Upper lobe of right lung (tissue), 1 donor: ENCODE measurements around the gene NHSL2. TPM values are rescaled to one million over a fixed set of nuclear protein-coding genes. Genes with fewer than 3 reads are reported as not detected.

Experiments
- ATAC-seq: fragments of 200-7000 bp; cut with Tn5 transposase; one replicate; pipeline ENCODE4 v1.9.1; 2020; ENCODE audit warnings: mild to moderate bottlenecking, moderate library complexity
- DNase-seq: peaks from one replicate; pipeline ENCODE4 v3.0.0-alpha.2; 2020
- H3K27ac ChIP-seq: fragments of 200-600 bp; one replicate; pipeline ENCODE4 v1.8.0; 2022
- H3K27me3 ChIP-seq: fragments of 200-600 bp; one replicate; pipeline ENCODE4 v1.8.0; 2022; ENCODE audit warnings: mild to moderate bottlenecking
- H3K36me3 ChIP-seq: fragments of 200-600 bp; one replicate; pipeline ENCODE4 v1.8.0; 2022
- H3K4me1 ChIP-seq: fragments of 200-600 bp; one replicate; pipeline ENCODE4 v1.8.0; 2022
- H3K4me3 ChIP-seq: fragments of 200-600 bp; one replicate; pipeline ENCODE4 v1.8.0; 2022; ENCODE audit warnings: mild to moderate bottlenecking
- H3K9me3 ChIP-seq: fragments of 200-600 bp; one replicate; pipeline ENCODE4 v1.8.0; 2022
- intact Hi-C: fragments of 100-400 bp; cut with DNase I; formaldehyde crosslinking; loops from one replicate; pipeline ENCODE4 v1.11.0; 2022
- total RNA-seq: library from RNA; stranded (reverse); fragmentation: NEBNext Ultra II Directional; extraction: Animal tissue kit (Norgen Biotek cat#: 25700); gene quantifications from one replicate; pipeline ENCODE4 v1.2.1, GENCODE V29; 2021
- TF ChIP-seq, protein P1 (sequence below): fragments of 200-600 bp; IDR thresholded peaks from one replicate; pipeline ENCODE4 v1.8.0; 2022; ENCODE audit warnings: antibody characterized with exemption
- donor health status: DM: no; HTN: yes; CAD: no; lungs with severe emphysema.

NHSL2 gene
- total RNA-seq, 1 donor from 2014 or later: 17.3 TPM

DNA sequence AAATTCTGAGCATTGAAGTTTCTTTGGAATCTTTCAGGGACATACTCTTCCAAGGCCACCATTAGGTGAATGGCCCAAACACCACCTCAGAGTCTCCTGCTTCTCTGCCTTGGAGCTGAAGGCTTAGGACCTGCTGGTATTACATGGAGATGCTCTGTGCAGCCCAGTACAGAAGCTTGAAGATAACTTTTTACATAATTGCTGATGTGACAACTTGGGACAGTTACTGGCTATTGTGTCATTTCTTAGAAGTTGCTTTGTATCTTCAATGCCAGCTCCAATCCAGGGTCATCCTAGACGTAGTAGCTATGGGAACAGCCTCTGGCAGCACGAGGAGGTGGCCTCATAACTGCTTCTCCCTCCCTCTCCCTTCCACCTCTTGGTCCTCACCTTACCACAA lies 160.6 kb downstream of the NHSL2 start:
- Histone ChIP-seq H3K27ac (no peak overlapping the region), H3K9me3 (no peaks in the 10 kb centered on the region), H3K36me3 (no peaks in the 10 kb centered on the region), H3K4me1 (peaks cover 3% of the 10 kb centered on the region), H3K27me3 (no peaks in the 10 kb centered on the region), H3K4me3 (no peak overlapping the region)
- TF ChIP-seq, protein P1, sequence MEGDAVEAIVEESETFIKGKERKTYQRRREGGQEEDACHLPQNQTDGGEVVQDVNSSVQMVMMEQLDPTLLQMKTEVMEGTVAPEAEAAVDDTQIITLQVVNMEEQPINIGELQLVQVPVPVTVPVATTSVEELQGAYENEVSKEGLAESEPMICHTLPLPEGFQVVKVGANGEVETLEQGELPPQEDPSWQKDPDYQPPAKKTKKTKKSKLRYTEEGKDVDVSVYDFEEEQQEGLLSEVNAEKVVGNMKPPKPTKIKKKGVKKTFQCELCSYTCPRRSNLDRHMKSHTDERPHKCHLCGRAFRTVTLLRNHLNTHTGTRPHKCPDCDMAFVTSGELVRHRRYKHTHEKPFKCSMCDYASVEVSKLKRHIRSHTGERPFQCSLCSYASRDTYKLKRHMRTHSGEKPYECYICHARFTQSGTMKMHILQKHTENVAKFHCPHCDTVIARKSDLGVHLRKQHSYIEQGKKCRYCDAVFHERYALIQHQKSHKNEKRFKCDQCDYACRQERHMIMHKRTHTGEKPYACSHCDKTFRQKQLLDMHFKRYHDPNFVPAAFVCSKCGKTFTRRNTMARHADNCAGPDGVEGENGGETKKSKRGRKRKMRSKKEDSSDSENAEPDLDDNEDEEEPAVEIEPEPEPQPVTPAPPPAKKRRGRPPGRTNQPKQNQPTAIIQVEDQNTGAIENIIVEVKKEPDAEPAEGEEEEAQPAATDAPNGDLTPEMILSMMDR: no peak
- ATAC-seq (no peak), DNase-seq (no peak)
- intact Hi-C loops: no loop called here

DNA sequence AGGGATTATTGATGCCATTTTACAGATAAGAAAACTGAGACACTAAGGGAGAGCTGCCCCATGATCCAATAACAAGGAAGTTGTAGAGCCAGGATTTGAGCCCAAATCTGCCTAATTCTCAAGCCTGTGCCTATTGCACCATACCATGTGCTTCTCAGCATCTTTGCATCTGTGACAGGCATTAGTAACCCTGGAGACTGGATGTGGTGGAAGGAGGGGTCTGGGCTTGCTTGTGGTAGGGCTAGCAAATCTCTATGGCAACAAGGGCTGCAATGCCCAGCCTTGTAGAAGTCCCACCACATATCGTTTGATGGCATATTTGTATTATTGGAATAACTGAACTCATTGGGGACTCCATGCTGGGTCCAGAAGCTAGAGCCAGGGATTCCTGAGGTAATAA lies 163.0 kb downstream of the NHSL2 start:
- TF ChIP-seq, protein P1: no peak
- H3K4me3 ChIP-seq: no peak overlapping the region
- DNase-seq (no peak), ATAC-seq (no peak)
- no peak overlapping the region for H3K27ac ChIP-seq
- no peaks in the 10 kb centered on the region for H3K36me3 ChIP-seq
- no peaks in the 10 kb centered on the region for H3K27me3 ChIP-seq
- intact Hi-C loops: no loop called here
- no peaks in the 10 kb centered on the region for H3K9me3 ChIP-seq
- H3K4me1 ChIP-seq: peaks cover 3% of the 10 kb centered on the region

DNA sequence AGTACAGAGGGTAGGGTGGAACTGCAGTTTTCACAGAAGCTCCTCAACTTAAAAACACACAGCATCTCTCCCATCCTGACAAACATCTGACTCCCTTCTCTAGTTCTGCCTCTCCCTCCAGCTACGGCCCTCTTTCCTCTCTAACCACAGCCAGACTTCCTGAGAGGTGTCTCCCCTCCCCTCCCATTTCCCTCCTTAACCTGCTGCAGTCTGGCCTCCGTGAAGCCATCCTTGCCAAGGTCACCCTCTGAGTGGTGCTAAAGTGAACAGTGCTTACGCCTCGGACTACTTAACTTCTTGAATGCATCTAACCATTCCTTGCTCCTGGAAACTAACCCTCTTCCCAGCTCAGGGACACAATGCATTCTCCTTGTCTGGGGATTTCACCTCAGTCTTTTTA lies 167.8 kb downstream of the NHSL2 start:
- DNase-seq: no peak
- Histone ChIP-seq H3K4me1 (no peaks in the 10 kb centered on the region), H3K9me3 (no peaks in the 10 kb centered on the region), H3K27me3 (no peaks in the 10 kb centered on the region), H3K4me3 (no peak overlapping the region), H3K36me3 (no peaks in the 10 kb centered on the region), H3K27ac (no peak overlapping the region)
- TF ChIP-seq, protein P1: no peak
- no peak for ATAC-seq
- intact Hi-C loops: no loop called here

DNA sequence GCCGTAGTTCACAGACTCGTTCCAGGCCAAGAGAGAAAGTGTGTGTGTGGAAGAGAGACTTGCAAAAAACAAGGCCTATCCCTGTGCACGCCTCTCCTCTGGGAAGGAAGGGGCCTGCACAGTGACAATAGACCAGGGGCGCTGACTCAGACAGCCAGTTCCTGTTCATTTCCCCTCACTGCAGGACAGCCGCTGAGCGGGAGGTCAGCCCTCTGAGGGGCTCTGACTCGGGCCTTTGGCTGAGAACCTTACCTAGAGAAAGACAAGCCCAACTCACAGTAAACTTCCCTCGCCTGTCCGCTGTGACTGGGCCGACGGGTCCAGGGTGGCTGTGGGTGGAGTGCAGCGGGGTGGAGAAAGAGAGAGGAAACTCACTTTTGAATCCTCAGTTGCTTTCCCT lies 169.0 kb downstream of the NHSL2 start:
- Histone ChIP-seq H3K4me1 (no peaks in the 10 kb centered on the region), H3K36me3 (no peaks in the 10 kb centered on the region), H3K9me3 (no peaks in the 10 kb centered on the region), H3K27ac (peak overlapping the region; percentile 51), H3K4me3 (peak overlapping the region; percentile 14), H3K27me3 (no peaks in the 10 kb centered on the region)
- intact Hi-C loops: no loop called here
- TF ChIP-seq, protein P1: no peak
- DNase-seq (no peak), ATAC-seq (peak; percentile 63)

DNA sequence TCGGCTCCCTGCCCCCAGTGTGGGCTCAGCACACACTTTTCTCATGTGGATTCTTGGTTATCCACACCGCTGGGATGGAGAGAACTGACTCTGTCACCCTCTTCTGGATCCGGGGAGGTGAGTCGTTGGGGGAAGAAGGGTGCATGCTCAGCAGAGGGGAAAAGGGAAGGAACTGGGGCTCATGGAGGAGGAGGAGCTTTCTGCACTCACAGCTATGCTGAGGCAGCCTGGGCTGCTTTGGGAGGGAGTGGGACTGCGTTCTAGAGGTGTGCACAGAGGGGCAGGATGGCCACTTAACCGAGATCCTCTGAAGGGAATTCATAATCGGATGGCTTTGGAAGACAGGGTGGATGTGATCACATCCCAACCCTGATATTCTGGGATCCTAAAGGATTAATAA lies 169.5 kb downstream of the NHSL2 start:
- H3K4me1 ChIP-seq: no peaks in the 10 kb centered on the region
- peak overlapping the region; percentile 14 for H3K4me3 ChIP-seq
- no peaks in the 10 kb centered on the region for H3K9me3 ChIP-seq
- ATAC-seq: peak; percentile 59
- intact Hi-C loops: no loop called here
- peak overlapping the region; percentile 51 for H3K27ac ChIP-seq
- no peaks in the 10 kb centered on the region for H3K36me3 ChIP-seq
- DNase-seq: no peak
- TF ChIP-seq, protein P1: no peak
- no peaks in the 10 kb centered on the region for H3K27me3 ChIP-seq

DNA sequence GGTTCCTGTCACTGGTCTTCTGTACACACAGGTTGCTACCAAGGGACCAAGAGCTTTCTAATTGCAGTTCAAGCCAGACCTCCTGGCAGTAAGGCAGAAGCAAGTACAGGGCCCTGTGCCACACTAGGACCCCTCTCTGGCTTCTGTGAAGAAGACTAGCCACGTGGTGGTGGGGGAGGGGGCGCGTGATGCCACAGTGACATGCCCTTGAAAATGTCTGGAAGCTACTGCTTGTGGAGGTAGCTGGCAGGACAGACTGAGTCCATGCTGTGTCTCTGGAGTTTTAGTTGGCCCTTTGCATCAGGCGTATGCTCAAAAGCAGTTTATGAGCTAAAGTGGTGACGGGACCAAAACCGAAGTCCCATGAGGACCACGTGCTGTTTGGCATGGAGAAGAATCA lies 170.2 kb downstream of the NHSL2 start:
- TF ChIP-seq, protein P1: no peak
- Histone ChIP-seq H3K9me3 (no peaks in the 10 kb centered on the region), H3K4me3 (no peak overlapping the region), H3K27me3 (no peaks in the 10 kb centered on the region), H3K27ac (no peak overlapping the region), H3K4me1 (no peaks in the 10 kb centered on the region), H3K36me3 (no peaks in the 10 kb centered on the region)
- DNase-seq (no peak), ATAC-seq (no peak)
- intact Hi-C loops: no loop called here
